Stimulated activated CD4-positive, alpha-beta T cell treated with anti-CD3 and anti-CD28 coated beads, Interleukin-2, amount 100 ng/mL, for 4 hours (primary cell): ENCODE results near the gene ZNF362.

ENCODE experiments used
- DNase-seq: peaks from one replicate; pipeline ENCODE4 v3.0.0-alpha.2; 2020; ENCODE audit warnings: low read depth

ZNF362 gene

GRCh38 chr1:33346927-33347649 is 90.8 kb downstream of the ZNF362 start:
- DNase-seq, result no peak

- DNase-seq, result no peak
Observed at GRCh38 chr1:33347650-33347992, 91.3 kb downstream of the ZNF362 start.

- DNase-seq, result no peak
Observed at GRCh38 chr1:33348194-33348593, 91.9 kb downstream of the ZNF362 start.

- peak; percentile 32 for DNase-seq
Observed at GRCh38 chr1:33348676-33349080, 92.4 kb downstream of the ZNF362 start.

GRCh38 chr1:33349081-33349759 is 92.9 kb downstream of the ZNF362 start:
- DNase-seq, result peak; percentile 10

GRCh38 chr1:33349778-33350610 is 93.7 kb downstream of the ZNF362 start:
- DNase-seq, result peak; percentile 72
